Prostate gland (tissue), 2 donors: Measurements from ENCODE around the gene ARIH1.

ENCODE experiments used
- CTCF ChIP-seq, 4 experiments: fragments of 200-600 bp in 2 of 4; fragments of 450-650 bp in 2 of 4; sonication (generic) in 2 of 4; IDR thresholded peaks; 1 replicate in 3 of 4; 2 replicates in 1 of 4; pipeline ENCODE4 v1.5.1; 2016 to 2019; ENCODE audit warnings: antibody characterized with exemption in 4 of 4, mild to moderate bottlenecking in 2 of 4, moderate library complexity in 2 of 4
- POLR2A ChIP-seq: fragments of 450-650 bp; IDR thresholded peaks from one replicate; pipeline ENCODE4 v1.6.1; 2016; ENCODE audit warnings: antibody characterized with exemption, mild to moderate bottlenecking

GRCh38 chr15:72502220-72502809 lies 28.2 kb downstream of the ARIH1 start:
- TF ChIP-seq CTCF (IDR thresholded peaks at IDR 0.05) (no peak), POLR2A (no peak)
